Measurements from ENCODE around the gene SLC7A4. TPM values are rescaled to one million over a fixed set of nuclear protein-coding genes. Genes with fewer than 3 reads are reported as not detected.

The SLC7A4 gene
- total and polyA plus RNA-seq, 2 of the 8 experiments (the other 6 are each of a cell fraction or from before 2014, with no cell fraction given) = 0.92 TPM; not detected in 1

- Histone ChIP-seq H3K4me2 (ENCODE audit: insufficient read depth in 1 of 2, low read depth in 2 of 2, low read length in 2 of 2) (no peak overlapping the region), H3K27ac (ENCODE audit: low read depth, low read length) (no peak overlapping the region), H4K91ac (replicated peaks; ENCODE audit: insufficient read length, low read length) (no peak overlapping the region), H4K20me1 (replicated peaks in 1 of 2; ENCODE audit: control insufficient read depth in 1 of 2, insufficient read depth in 2 of 2, low read length in 2 of 2) (no peaks in the 10 kb centered on the region), H4K5ac (ENCODE audit: insufficient read length, low read depth, low read length) (no peak overlapping the region), H3K79me2 (ENCODE audit: control insufficient read depth in 1 of 2, insufficient read depth in 2 of 2, low read length in 2 of 2) (no peaks in the 10 kb centered on the region), H2AFZ (ENCODE audit: low read length) (no peak overlapping the region), H2BK5ac (ENCODE audit: low read depth, low read length) (no peak overlapping the region), H3K4me3 (ENCODE audit: extremely low read depth in 1 of 4, insufficient read depth in 2 of 4, low read depth in 3 of 4, low read length in 4 of 4) (no peak overlapping the region), H3K18ac (ENCODE audit: extremely low read depth, low read length) (no peak overlapping the region), H3K9me3 (ENCODE audit: insufficient read depth in 2 of 2, low read depth in 1 of 2, low read length in 1 of 2) (no peaks in the 10 kb centered on the region), H3K23me2 (ENCODE audit: low read depth, low read length) (peaks cover 6% of the 10 kb centered on the region; the same call in 1 of the 2 replicates), H3K4ac (replicated peaks; ENCODE audit: insufficient read length, low read depth, low read length) (no peak overlapping the region), H2AK5ac (ENCODE audit: low read depth, low read length) (no peak overlapping the region), H3K79me1 (ENCODE audit: low read depth, low read length) (no peaks in the 10 kb centered on the region; the same call in 1 of the 2 replicates), H2BK20ac (ENCODE audit: low read length) (peak overlapping the region; percentile 5; the same call in 1 of the 2 replicates), H2BK12ac (ENCODE audit: low read depth, low read length) (peak overlapping the region; percentile 43; the same call in 1 of the 2 replicates), H3K9ac (replicated peaks in 1 of 4; ENCODE audit: extremely low read depth in 1 of 4, low read depth in 3 of 4, low read length in 3 of 4) (no peak overlapping the region), H3K36me3 (ENCODE audit: control insufficient read depth in 2 of 4, insufficient read depth in 4 of 4, low read length in 3 of 4) (no peaks in the 10 kb centered on the region), H3K56ac (replicated peaks; ENCODE audit: insufficient read length, low read depth, low read length) (peak overlapping the region; percentile 39), H3K23ac (ENCODE audit: insufficient read length) (no peak overlapping the region), H3K27me3 (replicated peaks in 1 of 4; ENCODE audit: control insufficient read depth in 3 of 4, extremely low read depth in 1 of 4, insufficient read depth in 3 of 4, low read length in 3 of 4) (peaks cover 0 to 4% (median 3%) of the 10 kb centered on the region in 4 experiments; a peak in 4 of 7 replicates), H4K8ac (ENCODE audit: extremely low read depth, insufficient read depth, low read length) (no peak overlapping the region), H2BK15ac (ENCODE audit: low read length) (0 out of 2 replicates have a peak overlapping the region, but pooled peaks have one; percentile 29), H3K4me1 (replicated peaks in 1 of 4; ENCODE audit: control insufficient read depth in 3 of 4, insufficient read depth in 4 of 4, low read length in 3 of 4) (peaks cover 3 to 14% (median 7%) of the 10 kb centered on the region in 4 experiments; a peak in 6 of 7 replicates), H3K14ac (ENCODE audit: insufficient read length) (no peak overlapping the region), H2BK120ac (replicated peaks; ENCODE audit: low read depth, low read length) (no peak overlapping the region)
- TF ChIP-seq KDM5A (IDR thresholded peaks at IDR 0.05; ENCODE audit: low read length) = no peak
- TF ChIP-seq BRCA1 (IDR thresholded peaks at IDR 0.05; ENCODE audit: low read depth, low read length) = no peak
- no peak for TF ChIP-seq KDM4A (IDR thresholded peaks at IDR 0.05; ENCODE audit: low read depth, low read length, severe bottlenecking)
- WGBS, 2 experiments (ENCODE audit: extremely low coverage in 1 of 2, insufficient coverage in 1 of 2, insufficient read length in 1 of 2, insufficient replicate concordance in 2 of 2, low coverage in 1 of 2, low lambda C conversion rate in 2 of 2, missing lambda C conversion rate in 1 of 2) = 90% methylated on average over 10 of the region's 13 CpGs; no CpG with 5 or more reads in 1 of the 2 experiments
- CTCF ChIA-PET (ENCODE audit: partially characterized antibody) = interaction anchor here (0.8 to 1.6 kb wide), 4 partner anchors 55 to 88 kb away, joined by 3 to 4 read pairs (median 4); no protein-coding TSS in a partner anchor
- POLR2A ChIA-PET (ENCODE audit: partially characterized antibody) = no interaction called here
- DNase-seq (ENCODE audit: low read depth in 1 of 2, low spot score in 2 of 2) (no peak), FAIRE-seq (no peak)
These were observed 15.5 kb downstream of the SLC7A4 start for GRCh38 chr22:21016644-21017420.

All from H1 (cell line).